K562 (cell line): ENCODE data around the gene MMP24OS. TPM values are rescaled to one million over a fixed set of nuclear protein-coding genes. Genes with fewer than 3 reads are reported as not detected.

Experiments
- ATAC-seq: fragments of 200-7000 bp; cut with Tn5 transposase; 3 replicates; pipeline ENCODE4 v1.9.1; 2020; ENCODE audit warnings: moderate library complexity
- BruUV-seq: library from RNA; stranded (reverse); fragments of 400-500 nt; replicated peaks from 2 replicates; lab custom pipeline; 2021; lab: Mats Ljungman, UMichigan
- CTCF ChIA-PET: fragments of 300-600 bp; formaldehyde crosslinking; extraction: SDS; loops from one replicate; lab custom pipeline; 2021; ENCODE audit warnings: low intra/inter-chr PET ratio; lab: Yijun Ruan, JAX
- POLR2A ChIA-PET: fragments of 300-600, 350-650 bp; sonication (Branson Sonifier 250); formaldehyde crosslinking; extraction: SDS; loops from one replicate; lab custom pipeline; 2021; ENCODE audit warnings: antibody characterized with exemption, inconsistent platforms; lab: Yijun Ruan, JAX
- DNase-seq, 4 experiments: peaks; one replicate each; pipeline versions ENCODE4 v3.0.0 to v3.0.0-alpha.2; 2011 to 2018; ENCODE audit warnings: low spot score in 3 of 4, mixed read lengths in 3 of 4; ENCODE audit errors: extremely low read depth in 1 of 4
- FAIRE-seq: peaks from 2 replicates; lab custom pipeline; 2011; peaks lifted over from hg19 to GRCh38; lab: Jason Lieb, UNC
- H2AFZ ChIP-seq: 2 replicates; pipeline ENCODE4 v1.6.0; 2011; ENCODE audit warnings: low read depth, low read length, control low read depth, inconsistent platforms
- H3K27ac ChIP-seq: fragments of 200-600 bp; 3 replicates; pipeline ENCODE4 v1.8.0; 2011; ENCODE audit warnings: low read depth, mild to moderate bottlenecking, control low read depth, inconsistent platforms, low read length, moderate library complexity, mixed read lengths; ENCODE audit errors: extremely low read depth
- H3K27me3 ChIP-seq, 2 experiments: fragments of 300-600 bp in 1 of 2; 2 replicates in 1 of 2; 3 replicates in 1 of 2; pipeline versions ENCODE4 v1.6.0 to v1.8.0; 2011; ENCODE audit warnings: inconsistent platforms in 2 of 2, low read length in 2 of 2, mild to moderate bottlenecking in 1 of 2, mixed read lengths in 1 of 2, moderate library complexity in 1 of 2; ENCODE audit not compliant: control insufficient read depth in 2 of 2, insufficient read depth in 2 of 2
- H3K36me3 ChIP-seq: fragments of 300-600 bp; 3 replicates; pipeline ENCODE4 v1.8.0; 2011; ENCODE audit warnings: mild to moderate bottlenecking, low read length, inconsistent platforms; ENCODE audit not compliant: control insufficient read depth, insufficient read depth
- H3K4me1 ChIP-seq, 2 experiments: fragments of 200-600 bp in 1 of 2; replicated peaks in 1 of 2; 2 replicates in 1 of 2; 3 replicates in 1 of 2; pipeline versions ENCODE4 v1.5.1 to v1.8.0; 2011; ENCODE audit warnings: inconsistent platforms in 2 of 2, low read length in 2 of 2, mild to moderate bottlenecking in 1 of 2, mixed read lengths in 1 of 2, moderate library complexity in 1 of 2; ENCODE audit not compliant: control insufficient read depth in 2 of 2, insufficient read depth in 2 of 2
- H3K4me2 ChIP-seq: 2 replicates; pipeline ENCODE4 v1.6.1; 2011; ENCODE audit warnings: low read length, control low read depth, inconsistent platforms, mixed read lengths; ENCODE audit not compliant: insufficient read depth
- H3K4me3 ChIP-seq: fragments of 200-600 bp; sonication (generic), shearing (Covaris generic); 2 replicates; pipeline ENCODE4 v1.5.1; 2016; ENCODE audit warnings: control low read depth, inconsistent platforms
- H3K79me2 ChIP-seq: fragments of 200-600 bp; 3 replicates; pipeline ENCODE4 v1.8.0; 2011; ENCODE audit warnings: low read length, inconsistent platforms; ENCODE audit not compliant: control insufficient read depth, insufficient read depth
- H3K9ac ChIP-seq, 2 experiments: 2 replicates each; pipeline versions ENCODE4 v1.6.0 to v1.6.1; 2011; ENCODE audit warnings: low read depth in 2 of 2, low read length in 2 of 2, control low read depth in 1 of 2, inconsistent platforms in 1 of 2, mild to moderate bottlenecking in 1 of 2, mixed read lengths in 1 of 2; ENCODE audit not compliant: insufficient read depth in 1 of 2
- H3K9me1 ChIP-seq: one replicate; pipeline ENCODE4 v1.6.0; 2011; ENCODE audit warnings: inconsistent platforms, mild to moderate bottlenecking, low read length, moderate library complexity; ENCODE audit not compliant: control insufficient read depth, insufficient read depth
- H3K9me3 ChIP-seq: replicated peaks from 2 replicates; pipeline ENCODE4 v1.5.1; 2011; ENCODE audit warnings: low read depth, low read length, inconsistent platforms; ENCODE audit not compliant: control insufficient read depth, insufficient read depth
- H4K20me1 ChIP-seq: replicated peaks from 2 replicates; pipeline ENCODE4 v1.6.1; 2011; ENCODE audit warnings: low read length, inconsistent platforms, mixed read lengths; ENCODE audit not compliant: control insufficient read depth, insufficient read depth
- BCOR ChIP-seq: fragments of 450-650 bp; IDR thresholded peaks from 2 replicates; pipeline ENCODE4 v1.6.1; 2016
- FOXA3 ChIP-seq, 2 experiments: fragments of 450-650 bp in 1 of 2; sonication (generic) in 1 of 2; formaldehyde crosslinking; IDR thresholded peaks in 1 of 2; conservative IDR thresholded peaks in 1 of 2; 2 replicates each; pipeline versions ENCODE4 v1.4.0 to v1.8.0; 2020 to 2022; ENCODE audit warnings: mild to moderate bottlenecking in 2 of 2, missing genetic modification reagents in 1 of 2
- POLR2A ChIP-seq: fragments of 450-650 bp; conservative IDR thresholded peaks from 2 replicates; pipeline ENCODE4 v1.6.1; 2016
- RBFOX2 ChIP-seq: fragments of 200-400 bp; formaldehyde crosslinking; IDR thresholded peaks from 2 replicates; pipeline ENCODE4 v1.6.1; 2017; ENCODE audit warnings: low read depth, mild to moderate bottlenecking, low read length, moderate library complexity
- RBM25 ChIP-seq: fragments of 200-400 bp; formaldehyde crosslinking; IDR thresholded peaks from 2 replicates; pipeline ENCODE4 v1.6.1; 2018; ENCODE audit warnings: low read length, low read depth, moderate library complexity; ENCODE audit not compliant: severe bottlenecking
- ZNF121 ChIP-seq: sonication (generic); formaldehyde crosslinking; conservative IDR thresholded peaks from 2 replicates; pipeline ENCODE4 v1.8.0; 2022; ENCODE audit warnings: missing genetic modification reagents
- ZNF316 ChIP-seq: fragments of 450-650 bp; IDR thresholded peaks from 2 replicates; pipeline ENCODE4 v1.6.1; 2016
- WGBS: fragments of 100-300 bp; shearing (Covaris generic); methylation state at CpG from one replicate; pipeline ENCODE4 v1.1.6; 2016; ENCODE audit warnings: low coverage, mixed read lengths; ENCODE audit not compliant: insufficient coverage; ENCODE audit errors: missing lambda C conversion rate; 5-methylcytosine and 5-hydroxymethylcytosine counted together
- in situ Hi-C: fragments of 300-500 bp; cut with MboI; formaldehyde crosslinking; loops from 4 replicates; pipeline ENCODE4 v1.15.0; 2018; ENCODE audit warnings: inconsistent platforms, mixed read lengths
- intact Hi-C: fragments of 100-400 bp; cut with micrococcal nuclease; formaldehyde crosslinking; loops from 2 replicates; pipeline ENCODE4 v1.14.2; 2022
- polyA plus RNA-seq, 8 experiments: library from polyadenylated mRNA; depleted of rRNA in 4 of 8; stranded (reverse) in 5 of 8; unstranded in 3 of 8; fragments of >200 nt; fragmentation: Nextera tagmentation in 2 of 8; fragmentation: Illumina TruSeq in 1 of 8; extraction: Ambion mirVana in 2 of 8; extraction: Trizol in 1 of 8; gene quantifications; 2 replicates each; pipeline versions ENCODE4 v1.2.1 to v1.2.3, GENCODE V29; 2011 to 2014; ENCODE audit warnings: inconsistent platforms in 1 of 8, missing spikeins in 1 of 8
- total RNA-seq, 7 experiments: library from RNA; depleted of rRNA in 6 of 7; stranded (reverse); fragments of >200 nt in 6 of 7; fragmentation: Illumina TruSeq in 2 of 7; extraction: Trizol in 2 of 7; gene quantifications; 2 replicates each; pipeline versions ENCODE4 v1.2.1 to v1.2.3, GENCODE V29; 2011 to 2021; ENCODE audit warnings: low replicate concordance in 1 of 7

The MMP24OS gene
- total and polyA plus RNA-seq, 9 of the 15 experiments (the other 6 are each of a cell fraction or from before 2014, with no cell fraction given), result 0.92 to 41.5 (median 11.4) TPM

DNA sequence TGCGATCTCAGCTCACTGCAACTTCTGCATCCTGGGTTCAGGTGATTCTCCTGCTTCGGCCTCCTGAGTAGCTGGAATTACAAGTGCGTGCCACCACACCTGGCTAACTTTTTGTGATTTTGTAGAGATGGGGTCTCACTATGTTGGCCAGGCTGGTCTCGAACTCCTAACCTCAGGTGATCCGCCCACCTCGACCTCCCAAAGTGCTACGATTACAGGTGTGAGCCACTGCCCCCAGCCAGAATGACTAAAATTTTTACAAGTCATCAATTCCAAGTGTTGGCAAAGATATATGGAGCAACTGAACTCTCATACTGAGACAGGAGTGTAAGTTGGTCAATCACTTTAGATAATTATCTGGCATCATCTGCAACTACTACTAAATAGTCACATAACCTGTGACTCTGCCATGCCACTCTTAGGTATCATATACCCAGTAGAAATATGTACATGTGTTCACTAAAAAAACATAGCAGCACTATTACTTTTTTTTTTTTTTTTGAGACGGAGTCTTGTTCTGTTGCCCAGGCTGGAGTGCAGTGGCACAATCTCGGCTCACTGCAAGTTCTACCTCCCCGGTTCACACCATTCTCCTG lies 3.7 kb upstream of the MMP24OS start:
- BruUV-seq, result no TSS peak
- Histone ChIP-seq H3K4me1 (peaks cover 14 to 48% of the 10 kb centered on the region in 2 experiments; a peak in 4 of 5 replicates), H3K27ac (no peak overlapping the region), H3K79me2 (peaks cover 47% of the 10 kb centered on the region), H3K36me3 (peaks cover 61% of the 10 kb centered on the region), H3K4me3 (no peak overlapping the region)
- TF ChIP-seq BCOR (peak; percentile 43; the same call in 1 of the 2 replicates), RBM25 (peak; percentile 64), ZNF316 (no peak), ZNF121 (CRISPR knock-in tag) (peak; percentile 98), FOXA3 (CRISPR knock-in tag; conservative IDR thresholded peaks at IDR 0.05 in 1 of 2, IDR thresholded peaks at IDR 0.05 in 1 of 2) (no peak), RBFOX2 (0 out of 2 replicates have a peak, but pooled peaks have one; percentile 11), POLR2A (0 out of 2 replicates have a peak, but pooled peaks have one; percentile 10)
- TF ChIP-seq, all 486 proteins: peak for 5
- no peaks in the 10 kb centered on the region for H3K27me3 ChIP-seq
- ATAC-seq (no peak), FAIRE-seq (no peak), DNase-seq (no peak)
- in situ Hi-C loops, result no loop called here
- no peak overlapping the region for H2AFZ ChIP-seq
- no peaks in the 10 kb centered on the region for H4K20me1 ChIP-seq
- CTCF ChIA-PET, result no interaction called here
- no peaks in the 10 kb centered on the region for H3K9me1 ChIP-seq
- no peaks in the 10 kb centered on the region for H3K9me3 ChIP-seq
- POLR2A ChIA-PET, result interaction anchor here (0.6 to 0.8 kb wide), 3 partner anchors 11 to 218 kb away, joined by 3 to 4 read pairs (median 3); no protein-coding TSS in a partner anchor
- intact Hi-C loops, result no loop called here
- H3K9ac ChIP-seq, result no peak overlapping the region
- no peak overlapping the region for H3K4me2 ChIP-seq
- WGBS, result over 99% methylated on average over 8 of the region's 10 CpGs
